SK-N-SH treated with all-trans-retinoic acid at 6 μM for 48 hours (cell line): ENCODE measurements around the gene LRRC8C.
A peak's percentile ranks its signal among the peaks of the same experiment; 100 is the strongest.

Experiments used
- ATAC-seq: fragments of 200-7000 bp; cut with Tn5 transposase; 3 replicates; pipeline ENCODE4 v1.9.1; 2020; ENCODE audit warnings: mild to moderate bottlenecking, moderate library complexity
- ARNTL ChIP-seq: fragments of 450-650 bp; formaldehyde crosslinking; IDR thresholded peaks from 2 replicates; pipeline ENCODE4 v1.5.0; 2020; ENCODE audit warnings: low read depth, mild to moderate bottlenecking, moderate library complexity, borderline replicate concordance
- BACH2 ChIP-seq: fragments of 250-450 bp; sonication (Bioruptor Pico); IDR thresholded peaks from 2 replicates; pipeline ENCODE4 v1.9.0; 2021; ENCODE audit warnings: mild to moderate bottlenecking, borderline replicate concordance
- CREB5 ChIP-seq: fragments of 250-450 bp; sonication (Bioruptor Pico); IDR thresholded peaks from 2 replicates; pipeline ENCODE4 v1.5.1; 2020; ENCODE audit warnings: low read depth, mild to moderate bottlenecking, moderate library complexity
- CSDC2 ChIP-seq: fragments of 250-450 bp; sonication (Bioruptor Pico); IDR thresholded peaks from 2 replicates; pipeline ENCODE4 v1.5.0; 2020; ENCODE audit warnings: mild to moderate bottlenecking, moderate library complexity
- CSRNP3 ChIP-seq: fragments of 250-450 bp; sonication (Bioruptor Pico); IDR thresholded peaks from 2 replicates; pipeline ENCODE4 v1.5.1; 2021; ENCODE audit warnings: mild to moderate bottlenecking, moderate library complexity
- ESRRG ChIP-seq: fragments of 250-450 bp; sonication (Bioruptor Pico); IDR thresholded peaks from 2 replicates; pipeline ENCODE4 v1.6.1; 2021; ENCODE audit warnings: mild to moderate bottlenecking
- GLIS3 ChIP-seq: fragments of 250-450 bp; sonication (Bioruptor Pico); IDR thresholded peaks from 2 replicates; pipeline ENCODE4 v1.5.0; 2020; ENCODE audit warnings: mild to moderate bottlenecking, moderate library complexity
- ISL1 ChIP-seq: fragments of 250-450 bp; sonication (Bioruptor Pico); IDR thresholded peaks from 2 replicates; pipeline ENCODE4 v2.1.2; 2022; ENCODE audit warnings: mild to moderate bottlenecking, moderate library complexity
- OSR1 ChIP-seq: fragments of 250-450 bp; sonication (Bioruptor Pico); IDR thresholded peaks from 2 replicates; pipeline ENCODE4 v1.8.0; 2022; ENCODE audit warnings: moderate library complexity, mild to moderate bottlenecking, inconsistent platforms
- POU6F1 ChIP-seq: fragments of 250-450 bp; sonication (Bioruptor Pico); IDR thresholded peaks from 2 replicates; pipeline ENCODE4 v1.8.0; 2021; ENCODE audit warnings: low read depth, mild to moderate bottlenecking, moderate library complexity, borderline replicate concordance
- PPARA ChIP-seq: fragments of 250-450 bp; sonication (Bioruptor Pico); IDR thresholded peaks from 2 replicates; pipeline ENCODE4 v1.5.0; 2020; ENCODE audit warnings: mild to moderate bottlenecking, borderline replicate concordance
- RARB ChIP-seq: fragments of 250-450 bp; sonication (Bioruptor Pico); IDR thresholded peaks from 2 replicates; pipeline ENCODE4 v1.8.0; 2021; ENCODE audit warnings: mild to moderate bottlenecking, moderate library complexity
- SNAI2 ChIP-seq: fragments of 250-450 bp; sonication (Bioruptor Pico); IDR thresholded peaks from 2 replicates; pipeline ENCODE4 v1.5.0; 2020; ENCODE audit warnings: mild to moderate bottlenecking, moderate library complexity
- ZC3H10 ChIP-seq: fragments of 250-450 bp; sonication (Bioruptor Pico); IDR thresholded peaks from 2 replicates; pipeline ENCODE4 v1.5.1; 2021; ENCODE audit warnings: mild to moderate bottlenecking, moderate library complexity
- ZFP3 ChIP-seq: fragments of 250-450 bp; sonication (Bioruptor Pico); IDR thresholded peaks from 2 replicates; pipeline ENCODE4 v1.5.0; 2020; ENCODE audit warnings: mild to moderate bottlenecking, moderate library complexity
- ZFP30 ChIP-seq: fragments of 450-650 bp; formaldehyde crosslinking; IDR thresholded peaks from 2 replicates; pipeline ENCODE4 v1.5.0; 2022; ENCODE audit warnings: mild to moderate bottlenecking, moderate library complexity
- ZNF565 ChIP-seq: fragments of 450-650 bp; formaldehyde crosslinking; conservative IDR thresholded peaks from 2 replicates; pipeline ENCODE4 v1.5.0; 2020; ENCODE audit warnings: low read depth, mild to moderate bottlenecking, moderate library complexity
- ZNF70 ChIP-seq: fragments of 450-650 bp; formaldehyde crosslinking; IDR thresholded peaks from 2 replicates; pipeline ENCODE4 v1.5.0; 2020; ENCODE audit warnings: mild to moderate bottlenecking, moderate library complexity
- ZNF8 ChIP-seq: fragments of 450-650 bp; formaldehyde crosslinking; IDR thresholded peaks from 2 replicates; pipeline ENCODE4 v1.5.0; 2020; ENCODE audit warnings: mild to moderate bottlenecking, moderate library complexity
- TF ChIP-seq, protein P1 (sequence below): fragments of 250-450 bp; sonication (Bioruptor Pico); IDR thresholded peaks from 2 replicates; pipeline ENCODE4 v1.8.0; 2020; ENCODE audit warnings: mild to moderate bottlenecking, moderate library complexity, borderline replicate concordance
- TF ChIP-seq, protein P2 (sequence below): fragments of 250-450 bp; sonication (Bioruptor Pico); IDR thresholded peaks from 2 replicates; pipeline ENCODE4 v1.5.0; 2020; ENCODE audit warnings: mild to moderate bottlenecking, moderate library complexity

LRRC8C gene

DNA sequence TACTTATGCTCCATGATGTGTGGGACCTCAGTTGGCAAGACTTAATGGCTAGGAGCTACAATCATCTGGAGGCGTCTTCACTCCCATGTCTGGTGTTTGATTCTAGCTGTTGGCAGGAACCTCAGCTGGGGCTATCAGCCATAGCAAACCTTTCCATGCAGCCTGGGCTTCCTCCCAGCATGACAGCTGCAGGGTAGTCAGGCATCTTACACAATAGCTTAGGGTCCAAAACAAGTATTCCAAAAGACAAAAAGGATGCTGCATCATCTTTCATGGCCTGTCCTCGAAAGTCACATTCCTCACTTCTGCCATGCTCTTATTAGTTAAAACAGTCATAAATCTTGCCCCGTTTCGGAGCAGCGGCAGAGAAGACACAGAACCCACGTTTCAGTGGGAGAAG lies 90.9 kb downstream of the LRRC8C start:
- no peak for ATAC-seq
- TF ChIP-seq GLIS3 (CRISPR knock-in tag) (no peak), RARB (CRISPR knock-in tag) (no peak), ESRRG (CRISPR knock-in tag) (no peak), ISL1 (no peak), ZC3H10 (CRISPR knock-in tag) (no peak), CSDC2 (CRISPR knock-in tag) (no peak), ZNF565 (no peak), SNAI2 (CRISPR knock-in tag) (no peak), CSRNP3 (no peak), POU6F1 (no peak), OSR1 (CRISPR knock-in tag) (no peak), ZNF8 (CRISPR knock-in tag) (no peak), ZFP30 (CRISPR knock-in tag) (no peak), ZFP3 (CRISPR knock-in tag) (no peak), CREB5 (CRISPR knock-in tag) (no peak), ZNF70 (CRISPR knock-in tag) (no peak), PPARA (no peak)
- TF ChIP-seq, protein P1, sequence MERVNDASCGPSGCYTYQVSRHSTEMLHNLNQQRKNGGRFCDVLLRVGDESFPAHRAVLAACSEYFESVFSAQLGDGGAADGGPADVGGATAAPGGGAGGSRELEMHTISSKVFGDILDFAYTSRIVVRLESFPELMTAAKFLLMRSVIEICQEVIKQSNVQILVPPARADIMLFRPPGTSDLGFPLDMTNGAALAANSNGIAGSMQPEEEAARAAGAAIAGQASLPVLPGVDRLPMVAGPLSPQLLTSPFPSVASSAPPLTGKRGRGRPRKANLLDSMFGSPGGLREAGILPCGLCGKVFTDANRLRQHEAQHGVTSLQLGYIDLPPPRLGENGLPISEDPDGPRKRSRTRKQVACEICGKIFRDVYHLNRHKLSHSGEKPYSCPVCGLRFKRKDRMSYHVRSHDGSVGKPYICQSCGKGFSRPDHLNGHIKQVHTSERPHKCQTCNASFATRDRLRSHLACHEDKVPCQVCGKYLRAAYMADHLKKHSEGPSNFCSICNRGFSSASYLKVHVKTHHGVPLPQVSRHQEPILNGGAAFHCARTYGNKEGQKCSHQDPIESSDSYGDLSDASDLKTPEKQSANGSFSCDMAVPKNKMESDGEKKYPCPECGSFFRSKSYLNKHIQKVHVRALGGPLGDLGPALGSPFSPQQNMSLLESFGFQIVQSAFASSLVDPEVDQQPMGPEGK, result no peak
- TF ChIP-seq, protein P2, sequence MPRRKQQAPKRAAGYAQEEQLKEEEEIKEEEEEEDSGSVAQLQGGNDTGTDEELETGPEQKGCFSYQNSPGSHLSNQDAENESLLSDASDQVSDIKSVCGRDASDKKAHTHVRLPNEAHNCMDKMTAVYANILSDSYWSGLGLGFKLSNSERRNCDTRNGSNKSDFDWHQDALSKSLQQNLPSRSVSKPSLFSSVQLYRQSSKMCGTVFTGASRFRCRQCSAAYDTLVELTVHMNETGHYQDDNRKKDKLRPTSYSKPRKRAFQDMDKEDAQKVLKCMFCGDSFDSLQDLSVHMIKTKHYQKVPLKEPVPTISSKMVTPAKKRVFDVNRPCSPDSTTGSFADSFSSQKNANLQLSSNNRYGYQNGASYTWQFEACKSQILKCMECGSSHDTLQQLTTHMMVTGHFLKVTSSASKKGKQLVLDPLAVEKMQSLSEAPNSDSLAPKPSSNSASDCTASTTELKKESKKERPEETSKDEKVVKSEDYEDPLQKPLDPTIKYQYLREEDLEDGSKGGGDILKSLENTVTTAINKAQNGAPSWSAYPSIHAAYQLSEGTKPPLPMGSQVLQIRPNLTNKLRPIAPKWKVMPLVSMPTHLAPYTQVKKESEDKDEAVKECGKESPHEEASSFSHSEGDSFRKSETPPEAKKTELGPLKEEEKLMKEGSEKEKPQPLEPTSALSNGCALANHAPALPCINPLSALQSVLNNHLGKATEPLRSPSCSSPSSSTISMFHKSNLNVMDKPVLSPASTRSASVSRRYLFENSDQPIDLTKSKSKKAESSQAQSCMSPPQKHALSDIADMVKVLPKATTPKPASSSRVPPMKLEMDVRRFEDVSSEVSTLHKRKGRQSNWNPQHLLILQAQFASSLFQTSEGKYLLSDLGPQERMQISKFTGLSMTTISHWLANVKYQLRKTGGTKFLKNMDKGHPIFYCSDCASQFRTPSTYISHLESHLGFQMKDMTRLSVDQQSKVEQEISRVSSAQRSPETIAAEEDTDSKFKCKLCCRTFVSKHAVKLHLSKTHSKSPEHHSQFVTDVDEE (CRISPR knock-in tag), result no peak

DNA sequence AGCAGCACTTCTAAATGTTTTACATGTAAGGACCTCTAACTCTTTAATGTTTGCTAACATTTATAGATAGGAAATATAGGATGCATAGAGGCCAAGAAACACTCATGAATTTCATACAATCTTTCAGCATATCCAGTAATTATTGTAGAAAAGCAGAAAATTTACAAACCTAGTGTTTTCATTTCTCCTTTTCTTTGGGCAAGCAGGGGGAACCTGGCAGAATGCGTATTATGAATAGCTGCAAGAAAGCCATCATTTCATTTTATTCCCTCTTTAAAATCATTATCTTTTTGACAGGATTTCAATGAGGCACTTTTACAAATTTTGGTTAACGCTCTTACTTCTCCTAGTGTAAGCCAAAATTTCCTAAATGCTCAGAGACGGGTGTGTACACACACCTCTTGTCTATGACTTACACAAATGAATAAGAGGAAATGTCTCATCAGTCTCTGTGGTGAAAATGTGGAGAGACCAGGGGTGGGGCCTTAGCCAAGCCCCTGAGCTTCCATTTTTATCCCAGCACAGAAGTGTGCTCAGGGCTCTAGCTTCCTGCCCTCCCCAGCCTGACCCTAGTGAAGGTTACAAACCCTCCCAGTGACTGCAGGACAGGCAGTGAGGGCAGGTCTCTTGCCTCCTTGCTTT lies 91.6 kb downstream of the LRRC8C start:
- peak; percentile 44; the same call in 2 of the 3 replicates for ATAC-seq
- TF ChIP-seq CREB5 (CRISPR knock-in tag), result no peak
- no peak for TF ChIP-seq ZNF565
- TF ChIP-seq ARNTL (CRISPR knock-in tag), result no peak
- no peak for TF ChIP-seq OSR1 (CRISPR knock-in tag)
- TF ChIP-seq, protein P1, result no peak
- TF ChIP-seq ZC3H10 (CRISPR knock-in tag), result no peak
- no peak for TF ChIP-seq ESRRG (CRISPR knock-in tag)
- no peak for TF ChIP-seq POU6F1
- TF ChIP-seq ISL1, result no peak
- TF ChIP-seq GLIS3 (CRISPR knock-in tag), result no peak
- TF ChIP-seq CSRNP3, result no peak
- no peak for TF ChIP-seq PPARA
- TF ChIP-seq BACH2, result no peak
- TF ChIP-seq ZNF8 (CRISPR knock-in tag), result no peak
